SJSA1 (cell line): ENCODE measurements around the gene MTUS2. TPM values are rescaled to one million over a fixed set of nuclear protein-coding genes. Genes with fewer than 3 reads are reported as not detected.

ENCODE experiments used
- DNase-seq, 2 experiments: peaks; one replicate each; pipeline ENCODE4 v3.0.0-alpha.2; 2015 to 2020; ENCODE audit warnings: low spot score in 2 of 2, low read depth in 1 of 2
- H3K27ac ChIP-seq: fragments of 250-450 bp; sonication (Bioruptor Pico); 2 replicates; pipeline ENCODE4 v1.5.1; 2020; ENCODE audit warnings: mild to moderate bottlenecking, moderate library complexity
- H3K27me3 ChIP-seq: fragments of 250-450 bp; sonication (Bioruptor Pico); replicated peaks from 2 replicates; pipeline ENCODE4 v1.5.1; 2020; ENCODE audit warnings: mild to moderate bottlenecking, moderate library complexity
- H3K36me3 ChIP-seq: fragments of 250-450 bp; sonication (Bioruptor Pico); 2 replicates; pipeline ENCODE4 v1.5.1; 2020; ENCODE audit warnings: mild to moderate bottlenecking
- H3K4me1 ChIP-seq: fragments of 250-450 bp; sonication (Bioruptor Pico); replicated peaks from 2 replicates; pipeline ENCODE4 v1.6.1; 2021; ENCODE audit warnings: mild to moderate bottlenecking
- H3K4me3 ChIP-seq: fragments of 250-450 bp; sonication (Bioruptor Pico); 2 replicates; pipeline ENCODE4 v1.5.1; 2020; ENCODE audit warnings: mild to moderate bottlenecking
- H3K9me3 ChIP-seq: fragments of 250-450 bp; sonication (Bioruptor Pico); replicated peaks from 2 replicates; pipeline ENCODE4 v1.5.1; 2020; ENCODE audit warnings: mild to moderate bottlenecking
- total RNA-seq: library from RNA; depleted of rRNA; stranded (reverse); fragments of >200 nt; shearing (Covaris generic); gene quantifications from 2 replicates; pipeline ENCODE4 v1.2.3, GENCODE V29; 2014

MTUS2 gene
- total RNA-seq, 1 experiment from 2014 or later = not detected

- Histone ChIP-seq H3K4me3 (no peak overlapping the region), H3K36me3 (no peaks in the 10 kb centered on the region), H3K4me1 (no peaks in the 10 kb centered on the region), H3K9me3 (no peaks in the 10 kb centered on the region), H3K27me3 (no peaks in the 10 kb centered on the region), H3K27ac (no peak overlapping the region)
- DNase-seq = no peak
Observed at GRCh38 chr13:29046588-29046987, 226.4 kb downstream of the MTUS2 start.

GRCh38 chr13:29049524-29049923, 229.4 kb downstream of the MTUS2 start:
- no peak overlapping the region for H3K4me3 ChIP-seq
- no peaks in the 10 kb centered on the region for H3K27me3 ChIP-seq
- H3K36me3 ChIP-seq = no peaks in the 10 kb centered on the region
- no peak for DNase-seq
- no peaks in the 10 kb centered on the region for H3K9me3 ChIP-seq
- H3K4me1 ChIP-seq = no peaks in the 10 kb centered on the region
- no peak overlapping the region for H3K27ac ChIP-seq

GRCh38 chr13:29050719-29051118, 230.6 kb downstream of the MTUS2 start:
- DNase-seq = no peak
- Histone ChIP-seq H3K27ac (no peak overlapping the region), H3K27me3 (no peaks in the 10 kb centered on the region), H3K4me3 (no peak overlapping the region), H3K9me3 (no peaks in the 10 kb centered on the region), H3K4me1 (no peaks in the 10 kb centered on the region), H3K36me3 (no peaks in the 10 kb centered on the region)

GRCh38 chr13:29059800-29060199, 239.7 kb downstream of the MTUS2 start:
- Histone ChIP-seq H3K27ac (no peak overlapping the region), H3K9me3 (no peaks in the 10 kb centered on the region), H3K36me3 (no peaks in the 10 kb centered on the region), H3K4me1 (no peaks in the 10 kb centered on the region), H3K4me3 (no peak overlapping the region), H3K27me3 (no peaks in the 10 kb centered on the region)
- no peak for DNase-seq

GRCh38 chr13:29065142-29065541, 245.0 kb downstream of the MTUS2 start:
- Histone ChIP-seq H3K4me3 (no peak overlapping the region), H3K9me3 (no peaks in the 10 kb centered on the region), H3K27ac (no peak overlapping the region), H3K36me3 (no peaks in the 10 kb centered on the region), H3K4me1 (no peaks in the 10 kb centered on the region), H3K27me3 (no peaks in the 10 kb centered on the region)
- DNase-seq = no peak

- Histone ChIP-seq H3K36me3 (no peaks in the 10 kb centered on the region), H3K9me3 (no peaks in the 10 kb centered on the region), H3K27ac (no peak overlapping the region), H3K4me3 (no peak overlapping the region), H3K27me3 (no peaks in the 10 kb centered on the region), H3K4me1 (no peaks in the 10 kb centered on the region)
- no peak for DNase-seq
Observed at GRCh38 chr13:29067306-29067945, 247.3 kb downstream of the MTUS2 start.

- Histone ChIP-seq H3K27ac (no peak overlapping the region), H3K4me3 (no peak overlapping the region), H3K9me3 (no peaks in the 10 kb centered on the region), H3K36me3 (no peaks in the 10 kb centered on the region), H3K27me3 (no peaks in the 10 kb centered on the region), H3K4me1 (no peaks in the 10 kb centered on the region)
- no peak for DNase-seq
Observed at GRCh38 chr13:29073755-29074154, 253.6 kb downstream of the MTUS2 start.

DNA sequence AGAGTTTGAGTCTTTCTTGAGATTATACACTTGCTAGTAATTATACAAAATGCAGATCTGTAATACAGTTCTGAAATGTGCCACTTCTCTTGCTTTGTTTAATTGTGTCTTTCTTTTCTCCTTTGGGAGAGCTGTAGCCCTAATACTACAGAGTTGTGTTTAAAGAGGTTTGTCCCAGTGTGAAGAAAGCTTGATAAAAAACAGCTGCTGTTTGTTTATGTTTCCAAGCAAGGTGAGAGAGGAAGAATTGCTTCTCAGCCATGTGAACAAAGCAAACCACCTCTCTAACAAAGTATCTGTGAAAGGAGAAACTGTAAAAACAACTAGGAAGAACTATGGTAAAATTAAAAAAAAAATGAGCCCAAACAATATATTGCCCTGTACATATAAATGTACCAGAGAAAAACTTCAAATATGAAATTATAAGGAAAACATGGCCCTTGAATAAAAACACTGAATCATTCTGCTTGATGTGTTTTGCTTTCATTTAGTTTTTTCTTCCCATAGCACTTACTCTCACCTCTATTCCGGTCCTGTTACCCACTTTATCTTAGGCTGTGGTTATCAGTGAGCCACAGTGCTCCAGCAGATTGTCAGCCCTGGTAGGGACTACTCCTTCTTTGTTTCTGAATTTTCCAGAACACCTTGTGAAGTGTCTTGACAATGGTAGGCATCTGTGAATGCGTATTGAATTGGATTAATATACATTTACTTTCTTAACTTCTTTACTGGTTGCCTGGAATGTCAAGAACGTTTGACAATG, 257.1 kb downstream of the MTUS2 start:
- no peak overlapping the region for H3K27ac ChIP-seq
- no peak overlapping the region for H3K4me3 ChIP-seq
- H3K9me3 ChIP-seq = no peaks in the 10 kb centered on the region
- H3K27me3 ChIP-seq = no peaks in the 10 kb centered on the region
- H3K36me3 ChIP-seq = no peaks in the 10 kb centered on the region
- no peaks in the 10 kb centered on the region for H3K4me1 ChIP-seq
- DNase-seq = no peak

GRCh38 chr13:29081036-29081435, 260.9 kb downstream of the MTUS2 start:
- no peak overlapping the region for H3K4me3 ChIP-seq
- DNase-seq = no peak
- H3K4me1 ChIP-seq = no peaks in the 10 kb centered on the region
- H3K27ac ChIP-seq = no peak overlapping the region
- no peaks in the 10 kb centered on the region for H3K27me3 ChIP-seq
- H3K9me3 ChIP-seq = no peaks in the 10 kb centered on the region
- no peaks in the 10 kb centered on the region for H3K36me3 ChIP-seq

DNA sequence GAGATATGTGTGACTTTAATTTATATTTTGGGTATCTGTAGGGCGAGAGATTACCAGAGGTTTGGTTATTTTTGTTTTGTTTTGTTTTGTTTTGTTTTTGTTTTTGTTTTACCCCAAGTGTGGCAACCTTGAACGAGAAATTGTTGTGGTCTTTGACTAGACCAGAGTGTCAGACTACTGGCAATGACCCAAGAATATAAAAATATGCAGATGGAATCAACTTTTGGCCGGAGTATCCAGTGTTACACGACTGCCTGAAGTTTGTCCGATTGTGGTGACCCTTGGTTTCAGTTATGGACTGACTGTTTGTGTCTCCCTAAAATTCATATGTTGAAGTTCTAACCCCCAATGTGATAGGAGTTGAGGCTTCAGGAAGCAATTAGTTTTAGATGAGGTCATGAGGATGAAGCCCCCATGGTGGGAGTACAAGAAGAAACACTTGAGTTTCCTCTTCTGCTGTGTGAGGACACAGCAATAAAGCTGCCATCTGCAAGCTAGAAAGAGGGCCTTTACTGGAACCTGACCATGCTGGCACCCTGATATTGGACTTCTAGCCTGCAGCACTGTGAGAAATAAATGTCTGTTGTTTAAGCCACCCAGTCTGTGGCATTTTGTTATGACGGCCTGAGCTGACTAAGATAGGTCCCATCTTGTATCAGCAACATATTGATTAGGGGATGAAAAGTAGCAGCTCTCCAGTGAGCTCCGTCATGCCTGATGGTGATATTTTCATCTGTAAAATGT, 261.7 kb downstream of the MTUS2 start:
- Histone ChIP-seq H3K27me3 (no peaks in the 10 kb centered on the region), H3K9me3 (no peaks in the 10 kb centered on the region), H3K4me3 (no peak overlapping the region), H3K27ac (no peak overlapping the region), H3K4me1 (no peaks in the 10 kb centered on the region), H3K36me3 (no peaks in the 10 kb centered on the region)
- DNase-seq = no peak

DNA sequence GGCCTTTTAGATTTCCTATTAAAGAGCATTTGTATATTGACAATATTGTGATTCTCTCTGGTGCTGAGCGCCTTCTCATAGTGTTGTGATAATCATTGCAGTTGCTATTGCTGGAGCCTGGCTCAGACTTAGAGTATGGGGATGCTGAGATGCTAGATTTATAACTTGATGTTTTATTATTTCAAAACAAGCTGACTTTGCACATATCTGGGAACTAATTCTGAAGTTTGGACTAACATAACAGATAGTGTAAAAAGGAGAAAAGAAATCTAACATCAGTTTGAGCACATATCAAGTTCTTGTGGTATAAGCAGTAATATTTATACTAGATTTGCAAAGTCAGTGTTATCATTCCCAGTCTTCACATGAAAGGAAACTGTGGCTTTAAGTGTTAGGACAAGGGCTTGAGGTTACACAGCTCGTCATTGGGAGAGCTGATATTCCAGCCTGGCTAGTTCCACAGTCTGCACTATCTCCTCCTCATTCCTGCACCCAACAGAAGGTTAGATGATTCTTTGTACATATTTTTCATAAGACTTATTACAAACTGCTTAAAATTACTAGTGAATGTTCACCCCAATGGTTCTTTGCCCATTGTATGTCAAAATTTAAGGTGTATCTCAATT, 279.8 kb downstream of the MTUS2 start:
- H3K4me3 ChIP-seq = no peak overlapping the region
- no peaks in the 10 kb centered on the region for H3K9me3 ChIP-seq
- no peak overlapping the region for H3K27ac ChIP-seq
- H3K27me3 ChIP-seq = no peaks in the 10 kb centered on the region; the same call in 1 of the 2 replicates
- DNase-seq = no peak
- no peaks in the 10 kb centered on the region for H3K36me3 ChIP-seq
- H3K4me1 ChIP-seq = no peaks in the 10 kb centered on the region

- H3K27me3 ChIP-seq = no peaks in the 10 kb centered on the region; the same call in 1 of the 2 replicates
- no peak overlapping the region for H3K27ac ChIP-seq
- no peak for DNase-seq
- no peaks in the 10 kb centered on the region for H3K36me3 ChIP-seq
- H3K4me1 ChIP-seq = no peaks in the 10 kb centered on the region
- no peaks in the 10 kb centered on the region for H3K9me3 ChIP-seq
- H3K4me3 ChIP-seq = no peak overlapping the region
Observed at GRCh38 chr13:29100758-29101157, 280.6 kb downstream of the MTUS2 start.

- Histone ChIP-seq H3K36me3 (no peaks in the 10 kb centered on the region), H3K9me3 (no peaks in the 10 kb centered on the region), H3K27me3 (no peaks in the 10 kb centered on the region; the same call in 1 of the 2 replicates), H3K4me1 (no peaks in the 10 kb centered on the region), H3K4me3 (no peak overlapping the region), H3K27ac (no peak overlapping the region)
- no peak for DNase-seq
Observed at GRCh38 chr13:29101409-29101808, 281.3 kb downstream of the MTUS2 start.

- Histone ChIP-seq H3K4me3 (no peak overlapping the region), H3K27me3 (no peaks in the 10 kb centered on the region; the same call in 1 of the 2 replicates), H3K9me3 (no peaks in the 10 kb centered on the region), H3K27ac (no peak overlapping the region), H3K36me3 (no peaks in the 10 kb centered on the region), H3K4me1 (no peaks in the 10 kb centered on the region)
- no peak for DNase-seq
Observed at GRCh38 chr13:29101905-29102304, 281.8 kb downstream of the MTUS2 start.
